Astrocyte of the cerebellum (primary cell): ENCODE measurements around the gene ZNF385A.

Source experiments
- DNase-seq: peaks from one replicate; pipeline ENCODE4 v3.0.0-alpha.2; 2011; ENCODE audit warnings: low read depth
- H3K4me3 ChIP-seq: 2 replicates; pipeline ENCODE4 v1.5.1; 2011; ENCODE audit warnings: mild to moderate bottlenecking, low read depth, low read length, moderate library complexity
- CTCF ChIP-seq: IDR thresholded peaks from 2 replicates; pipeline ENCODE4 v1.5.1; 2012; ENCODE audit warnings: low read length, low read depth, moderate library complexity, mild to moderate bottlenecking; ENCODE audit errors: missing control alignments
- in situ Hi-C: cut with HindIII; loops from 2 replicates; pipeline ENCODE4 v1.10.0; 2017; ENCODE audit warnings: low sequenced_read_pairs

ZNF385A gene

DNA sequence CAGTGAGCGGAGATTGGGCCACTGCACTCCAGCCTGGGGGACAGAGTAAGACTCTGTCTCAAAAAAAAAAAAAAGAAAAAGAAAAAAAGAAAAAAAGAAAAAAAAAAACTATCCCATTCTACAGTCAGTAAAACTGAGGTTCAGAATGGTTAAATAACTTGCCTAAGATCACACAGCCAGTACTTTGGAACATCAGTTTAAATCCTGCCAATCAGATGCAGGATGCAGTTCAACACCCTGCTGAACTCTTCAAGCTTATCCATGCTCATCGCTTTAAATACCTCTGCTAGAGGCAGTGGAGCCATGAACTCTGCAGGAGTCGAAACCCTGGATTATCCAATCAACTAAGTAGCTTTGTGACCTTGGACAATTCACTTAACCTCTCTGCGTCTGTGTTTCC is 3.4 kb downstream of the ZNF385A start:
- no peak for TF ChIP-seq CTCF
- DNase-seq, result no peak
- no peak overlapping the region for H3K4me3 ChIP-seq
- in situ Hi-C loops, result no loop called here

DNA sequence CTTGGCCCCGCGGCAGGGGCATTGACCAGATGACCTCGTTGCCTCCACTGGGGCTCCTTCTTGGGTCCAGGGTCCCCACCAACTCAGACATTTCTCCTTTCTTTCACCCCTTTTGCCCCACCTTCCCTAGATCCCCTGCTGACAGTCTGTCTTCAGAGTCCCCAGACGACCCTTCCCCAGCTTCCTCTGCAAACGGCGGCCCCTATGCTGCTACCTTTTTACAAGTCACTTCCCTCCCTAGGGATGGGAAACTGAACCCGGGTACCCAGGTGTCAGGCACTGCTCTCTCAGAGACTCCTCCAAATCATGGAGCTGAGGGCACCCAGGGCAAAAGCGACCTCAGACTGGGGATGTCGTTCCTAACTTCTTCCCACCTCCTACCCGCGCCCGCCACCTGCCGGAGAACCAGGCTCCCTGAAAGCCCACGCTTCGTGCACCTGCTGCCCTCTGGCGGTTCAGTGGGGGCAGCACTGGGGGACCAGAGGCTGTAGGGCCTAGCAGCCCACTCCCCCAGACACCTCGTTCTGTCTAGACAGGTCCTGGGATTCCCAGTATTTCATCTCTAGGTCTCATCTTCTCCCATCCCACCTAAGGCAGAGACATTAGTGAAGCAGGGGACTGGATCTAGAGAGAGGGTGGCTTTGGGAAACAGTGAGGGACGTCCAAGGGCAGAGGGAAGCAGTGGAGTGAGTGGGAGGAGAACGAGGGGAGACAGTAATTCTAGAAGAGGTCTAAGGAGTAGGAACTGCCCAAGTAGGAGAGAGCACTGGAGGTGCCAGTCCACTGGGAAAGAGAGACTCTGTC is 4.9 kb downstream of the ZNF385A start:
- H3K4me3 ChIP-seq, result peak overlapping the region; percentile 50
- in situ Hi-C loops, result no loop called here
- peak; percentile 59 for DNase-seq
- peak; percentile 100 for TF ChIP-seq CTCF

DNA sequence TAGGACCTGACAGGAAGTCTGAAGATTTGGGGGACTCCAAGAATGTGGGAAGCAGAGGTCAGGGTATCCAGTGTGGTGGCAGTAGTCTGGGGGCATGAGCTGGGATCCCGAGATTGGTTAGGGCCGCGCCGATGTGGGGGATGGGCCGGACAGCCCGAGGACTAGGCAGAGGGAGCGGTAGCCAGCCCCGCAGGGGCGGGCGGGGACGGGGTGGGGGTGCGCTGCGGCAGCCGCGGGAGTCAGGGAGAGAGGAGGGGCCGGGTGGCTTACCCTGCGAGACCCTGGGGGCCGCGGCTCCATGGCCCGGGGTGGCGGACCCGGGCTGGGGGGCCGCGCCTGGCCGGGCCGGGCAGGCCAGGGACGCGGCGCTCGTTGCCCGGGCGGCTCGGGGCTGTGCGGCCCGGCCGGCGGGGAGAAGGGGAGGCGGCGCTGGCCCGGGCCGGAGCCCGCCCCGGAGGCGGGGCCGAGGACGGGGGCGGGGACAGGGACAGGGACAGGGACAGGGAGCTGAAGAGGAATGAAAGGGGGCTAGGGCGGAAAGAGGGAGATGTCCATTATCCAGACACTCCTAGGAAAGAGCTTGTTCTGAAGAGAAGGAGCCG is 5.6 kb downstream of the ZNF385A start:
- DNase-seq, result no peak
- peak overlapping the region; percentile 50 for H3K4me3 ChIP-seq
- in situ Hi-C loops, result no loop called here
- no peak for TF ChIP-seq CTCF

- no peak for DNase-seq
- H3K4me3 ChIP-seq, result no peak overlapping the region
- TF ChIP-seq CTCF, result no peak
- in situ Hi-C loops, result no loop called here
Measured at GRCh38 chr12:54377797-54378515, 6.6 kb downstream of the ZNF385A start.

DNA sequence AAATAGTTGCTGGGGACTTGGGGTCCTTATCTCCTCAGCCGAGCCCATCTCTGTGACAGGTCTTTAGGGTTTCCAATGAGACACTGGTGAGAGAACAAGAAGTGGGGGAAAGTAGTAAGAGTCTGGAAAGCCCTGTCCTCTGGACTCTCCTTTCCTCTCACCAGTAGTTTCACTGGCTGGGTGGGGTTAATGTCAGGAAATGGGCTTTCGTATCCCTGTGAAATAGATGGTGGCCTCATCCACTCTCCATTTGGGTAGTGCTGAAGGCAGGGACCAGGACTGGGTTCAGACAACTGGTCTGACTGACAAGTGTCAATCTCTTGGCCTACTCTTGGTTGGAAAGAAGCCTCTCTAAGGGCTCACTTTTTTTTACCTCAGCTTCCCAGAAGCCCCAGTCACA is 7.5 kb downstream of the ZNF385A start:
- in situ Hi-C loops, result no loop called here
- no peak for DNase-seq
- H3K4me3 ChIP-seq, result no peak overlapping the region
- no peak for TF ChIP-seq CTCF

- H3K4me3 ChIP-seq, result no peak overlapping the region
- TF ChIP-seq CTCF, result no peak
- in situ Hi-C loops, result no loop called here
- DNase-seq, result no peak
Measured at GRCh38 chr12:54376596-54376995, 7.9 kb downstream of the ZNF385A start.
